Measurements from ENCODE around the gene BTBD16.

Gene BTBD16

DNA sequence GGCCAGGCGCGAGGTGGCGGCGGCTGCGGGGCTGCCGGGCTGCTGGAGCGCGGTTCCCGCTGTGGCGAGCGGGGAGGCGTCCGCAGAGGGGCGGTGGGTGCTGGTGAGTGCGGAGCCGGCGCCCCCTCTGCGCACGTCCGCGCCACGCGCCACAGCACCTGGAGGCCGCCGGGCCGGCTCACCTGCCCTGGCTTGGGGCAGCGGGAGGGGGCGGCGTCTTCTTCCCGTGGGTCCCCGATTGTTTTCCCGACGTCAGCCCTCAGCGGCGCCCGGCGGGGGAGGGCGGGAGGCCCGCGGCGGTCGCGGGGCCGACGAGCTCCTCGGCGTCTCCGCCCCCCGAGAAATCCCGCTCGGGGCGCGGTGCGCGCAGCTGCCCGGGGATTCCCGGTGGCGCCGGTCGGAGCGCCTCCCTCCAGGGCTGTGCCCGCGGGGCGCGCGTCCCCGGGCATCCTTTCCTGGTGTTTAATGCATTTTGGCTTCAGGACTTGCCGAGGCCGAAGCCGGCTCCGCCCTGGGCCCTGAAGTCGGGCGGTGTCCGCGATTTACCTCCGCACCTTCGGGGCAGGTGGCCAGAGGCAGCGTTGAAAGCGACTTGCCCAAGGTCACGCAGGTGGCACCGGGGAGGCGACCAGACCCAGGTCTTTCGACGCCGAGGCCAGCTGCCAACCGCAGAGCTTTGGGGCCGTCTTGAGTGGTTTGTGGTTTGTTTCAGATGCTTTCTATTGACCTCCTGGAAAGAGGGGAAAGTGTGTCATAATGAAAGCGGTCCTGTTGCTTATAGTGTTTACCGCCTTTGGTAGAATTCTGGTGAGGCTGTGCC lies 104.0 kb downstream of the BTBD16 start:
- peak; percentile 63 for DNase-seq (ENCODE audit: low read depth)
- TF ChIP-seq, protein P1, sequence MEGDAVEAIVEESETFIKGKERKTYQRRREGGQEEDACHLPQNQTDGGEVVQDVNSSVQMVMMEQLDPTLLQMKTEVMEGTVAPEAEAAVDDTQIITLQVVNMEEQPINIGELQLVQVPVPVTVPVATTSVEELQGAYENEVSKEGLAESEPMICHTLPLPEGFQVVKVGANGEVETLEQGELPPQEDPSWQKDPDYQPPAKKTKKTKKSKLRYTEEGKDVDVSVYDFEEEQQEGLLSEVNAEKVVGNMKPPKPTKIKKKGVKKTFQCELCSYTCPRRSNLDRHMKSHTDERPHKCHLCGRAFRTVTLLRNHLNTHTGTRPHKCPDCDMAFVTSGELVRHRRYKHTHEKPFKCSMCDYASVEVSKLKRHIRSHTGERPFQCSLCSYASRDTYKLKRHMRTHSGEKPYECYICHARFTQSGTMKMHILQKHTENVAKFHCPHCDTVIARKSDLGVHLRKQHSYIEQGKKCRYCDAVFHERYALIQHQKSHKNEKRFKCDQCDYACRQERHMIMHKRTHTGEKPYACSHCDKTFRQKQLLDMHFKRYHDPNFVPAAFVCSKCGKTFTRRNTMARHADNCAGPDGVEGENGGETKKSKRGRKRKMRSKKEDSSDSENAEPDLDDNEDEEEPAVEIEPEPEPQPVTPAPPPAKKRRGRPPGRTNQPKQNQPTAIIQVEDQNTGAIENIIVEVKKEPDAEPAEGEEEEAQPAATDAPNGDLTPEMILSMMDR (IDR thresholded peaks at IDR 0.05; ENCODE audit: insufficient read depth, low read depth, low read length, missing control alignments) = no peak

GRCh38 chr10:122375679-122376160 lies 104.6 kb downstream of the BTBD16 start:
- no peak for DNase-seq (ENCODE audit: low read depth)
- peak overlapping the region; percentile 88 for H3K4me3 ChIP-seq (ENCODE audit: low read length)
- TF ChIP-seq, protein P1 (IDR thresholded peaks at IDR 0.05; ENCODE audit: insufficient read depth, low read depth, low read length, missing control alignments) = no peak

More for the DNA sequence above, 104.0 kb downstream of the BTBD16 start:
- H3K4me3 ChIP-seq (ENCODE audit: low read length) = peak overlapping the region; percentile 88

GRCh38 chr10:122376364-122376961 lies 105.4 kb downstream of the BTBD16 start:
- H3K4me3 ChIP-seq (ENCODE audit: low read length) = peak overlapping the region; percentile 88
- TF ChIP-seq, protein P1 (IDR thresholded peaks at IDR 0.05; ENCODE audit: insufficient read depth, low read depth, low read length, missing control alignments) = no peak
- DNase-seq (ENCODE audit: low read depth) = peak; percentile 14

DNA sequence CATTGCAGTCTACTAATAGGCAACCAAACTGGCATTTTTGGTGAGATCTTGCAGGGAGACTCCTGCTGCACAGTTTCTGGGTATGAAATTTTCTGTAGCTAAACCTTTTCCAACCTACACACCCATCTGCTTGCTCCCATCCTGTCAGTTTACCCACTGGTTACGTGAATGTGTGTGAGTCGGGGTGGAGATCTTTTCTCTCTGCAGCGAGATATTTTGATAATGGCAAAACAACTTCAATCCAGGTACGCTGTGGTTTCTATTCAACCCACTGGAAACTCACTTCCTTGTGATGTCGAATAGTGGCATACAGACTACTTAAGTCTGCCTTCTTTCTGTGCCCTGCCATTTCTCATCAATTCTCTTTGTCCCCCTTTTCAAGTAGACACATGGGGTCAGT lies 107.9 kb downstream of the BTBD16 start:
- no peak overlapping the region for H3K4me3 ChIP-seq (ENCODE audit: low read length)
- no peak for DNase-seq (ENCODE audit: low read depth)
- TF ChIP-seq, protein P1 (IDR thresholded peaks at IDR 0.05; ENCODE audit: insufficient read depth, low read depth, low read length, missing control alignments) = no peak

GRCh38 chr10:122379537-122379936 lies 108.4 kb downstream of the BTBD16 start:
- TF ChIP-seq, protein P1 (IDR thresholded peaks at IDR 0.05; ENCODE audit: insufficient read depth, low read depth, low read length, missing control alignments) = no peak
- no peak overlapping the region for H3K4me3 ChIP-seq (ENCODE audit: low read length)

DNA sequence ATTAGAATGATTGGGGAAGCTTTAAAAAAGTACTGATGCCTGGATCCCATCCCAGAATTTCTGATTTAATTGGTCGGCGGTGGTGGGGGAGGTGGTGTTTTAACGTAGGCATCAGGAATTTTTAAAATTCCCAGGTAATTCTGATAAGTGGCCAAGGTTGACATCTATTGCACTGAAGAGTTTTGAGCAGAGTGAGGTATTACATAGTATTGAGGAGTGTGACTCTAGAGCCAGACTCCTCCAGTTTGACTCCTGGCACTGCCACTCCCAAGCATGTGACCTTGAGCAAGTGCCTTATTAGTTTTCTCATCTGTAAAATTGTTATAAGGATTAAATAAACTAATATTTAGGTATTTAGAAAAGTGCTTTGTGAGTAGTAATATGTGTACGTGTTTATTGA lies 109.6 kb downstream of the BTBD16 start:
- no peak for DNase-seq (ENCODE audit: low read depth)
- TF ChIP-seq, protein P1 (IDR thresholded peaks at IDR 0.05; ENCODE audit: insufficient read depth, low read depth, low read length, missing control alignments) = no peak

More at GRCh38 chr10:122379537-122379936, 108.4 kb downstream of the BTBD16 start:
- DNase-seq (ENCODE audit: low read depth) = no peak

More for the DNA sequence above, 109.6 kb downstream of the BTBD16 start:
- H3K4me3 ChIP-seq (ENCODE audit: low read length) = no peak overlapping the region
